Keratinocyte (primary cell): ENCODE measurements around the gene IFRD2.

ENCODE experiments used
- EZH2 ChIP-seq: IDR thresholded peaks from one replicate; pipeline ENCODE4 v1.6.1; 2012; ENCODE audit warnings: inconsistent platforms, mild to moderate bottlenecking, low read length, moderate library complexity
- TF ChIP-seq, protein P1 (sequence below), 3 experiments: IDR thresholded peaks in 1 of 3; conservative IDR thresholded peaks in 1 of 3; optimal IDR thresholded peaks in 1 of 3; 2 replicates in 2 of 3; 3 replicates in 1 of 3; pipeline versions ENCODE3 to v1.5.1; 2011; ENCODE audit warnings: low read length in 3 of 3, mild to moderate bottlenecking in 3 of 3, moderate library complexity in 2 of 3, control low read depth in 1 of 3, inconsistent platforms in 1 of 3; ENCODE audit not compliant: insufficient read depth in 2 of 3; ENCODE audit errors: extremely low read depth in 1 of 3

DNA sequence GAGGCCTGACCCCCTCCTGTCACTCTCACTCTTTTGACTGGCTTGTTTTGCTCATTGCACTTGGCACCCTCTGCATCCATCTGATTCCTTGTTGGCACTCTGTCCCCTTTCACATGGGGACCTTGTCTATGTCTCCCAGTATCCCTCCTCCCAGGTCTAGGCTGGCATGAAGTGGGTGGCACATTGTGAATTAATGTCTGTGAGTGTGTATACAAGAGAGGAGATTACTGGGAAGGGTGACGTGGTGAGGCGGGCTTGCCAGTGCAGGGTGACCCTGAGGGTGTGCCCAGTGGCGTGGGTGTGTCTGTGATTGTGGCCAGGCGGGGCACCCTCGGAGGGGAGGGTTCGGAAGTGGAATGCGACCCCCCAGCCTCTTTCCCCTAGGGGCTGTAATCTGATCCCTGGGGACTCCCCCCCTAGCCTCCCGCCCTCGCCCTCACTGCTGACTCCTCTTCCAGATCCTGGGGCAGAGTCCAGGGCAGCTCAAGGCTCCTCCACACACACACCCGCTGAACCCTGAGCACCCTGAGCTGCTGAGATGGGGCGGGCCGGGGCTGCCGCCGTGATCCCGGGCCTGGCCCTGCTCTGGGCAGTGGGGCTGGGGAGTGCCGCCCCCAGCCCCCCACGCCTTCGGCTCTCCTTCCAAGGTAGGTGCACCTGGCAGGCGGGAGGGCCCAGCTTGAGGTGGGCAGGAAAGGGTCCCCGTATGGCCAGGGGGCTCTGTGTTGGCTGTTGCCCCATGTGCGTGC, 23.4 kb downstream of the IFRD2 start, which contains the start of gene SEMA3B:
- TF ChIP-seq, protein P1, sequence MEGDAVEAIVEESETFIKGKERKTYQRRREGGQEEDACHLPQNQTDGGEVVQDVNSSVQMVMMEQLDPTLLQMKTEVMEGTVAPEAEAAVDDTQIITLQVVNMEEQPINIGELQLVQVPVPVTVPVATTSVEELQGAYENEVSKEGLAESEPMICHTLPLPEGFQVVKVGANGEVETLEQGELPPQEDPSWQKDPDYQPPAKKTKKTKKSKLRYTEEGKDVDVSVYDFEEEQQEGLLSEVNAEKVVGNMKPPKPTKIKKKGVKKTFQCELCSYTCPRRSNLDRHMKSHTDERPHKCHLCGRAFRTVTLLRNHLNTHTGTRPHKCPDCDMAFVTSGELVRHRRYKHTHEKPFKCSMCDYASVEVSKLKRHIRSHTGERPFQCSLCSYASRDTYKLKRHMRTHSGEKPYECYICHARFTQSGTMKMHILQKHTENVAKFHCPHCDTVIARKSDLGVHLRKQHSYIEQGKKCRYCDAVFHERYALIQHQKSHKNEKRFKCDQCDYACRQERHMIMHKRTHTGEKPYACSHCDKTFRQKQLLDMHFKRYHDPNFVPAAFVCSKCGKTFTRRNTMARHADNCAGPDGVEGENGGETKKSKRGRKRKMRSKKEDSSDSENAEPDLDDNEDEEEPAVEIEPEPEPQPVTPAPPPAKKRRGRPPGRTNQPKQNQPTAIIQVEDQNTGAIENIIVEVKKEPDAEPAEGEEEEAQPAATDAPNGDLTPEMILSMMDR (optimal IDR thresholded peaks at IDR 0.05 in 1 of 3, IDR thresholded peaks at IDR 0.05 in 1 of 3, conservative IDR thresholded peaks at IDR 0.05 in 1 of 3; ENCODE audit: extremely low read depth in 1 of 3, insufficient read depth in 2 of 3, low read length in 3 of 3): no peak
- no peak for TF ChIP-seq EZH2
